Cardiac muscle cell (in vitro differentiated cells and primary cell): ENCODE results near the gene ARAF. TPM values are rescaled to one million over a fixed set of nuclear protein-coding genes. Genes with fewer than 3 reads are reported as not detected.

Experiments used
- DNase-seq, 2 donors: peaks; one replicate each; pipeline versions ENCODE4 v3.0.0 to v3.0.0-alpha.2; 2010 to 2017; ENCODE audit warnings: low read depth in 1 of 2, low spot score in 1 of 2
- H3K27ac ChIP-seq: fragments of 200-600 bp; sonication (generic); 2 replicates; pipeline ENCODE4 v1.5.1; 2016
- H3K27me3 ChIP-seq: fragments of 200-600 bp; sonication (generic); 2 replicates; pipeline ENCODE4 v1.6.0; 2016; ENCODE audit warnings: control low read depth
- H3K36me3 ChIP-seq: fragments of 200-600 bp; sonication (generic); 2 replicates; pipeline ENCODE4 v1.5.1; 2016; ENCODE audit warnings: control low read depth
- H3K4me1 ChIP-seq: fragments of 200-600 bp; sonication (generic); 2 replicates; pipeline ENCODE4 v1.8.1; 2017; ENCODE audit warnings: low read depth, mild to moderate bottlenecking, mixed run types
- H3K4me3 ChIP-seq: fragments of 200-600 bp; sonication (generic); 2 replicates; pipeline ENCODE4 v1.5.1; 2016; ENCODE audit warnings: mild to moderate bottlenecking
- H3K9me3 ChIP-seq: fragments of 200-600 bp; sonication (generic); 2 replicates; pipeline ENCODE4 v1.5.1; 2017; ENCODE audit warnings: low read depth, mild to moderate bottlenecking, control low read depth
- polyA plus RNA-seq: library from polyadenylated mRNA; unstranded; fragments of >200 nt; fragmentation: Nextera tagmentation; extraction: Ambion mirVana; gene quantifications from 2 replicates; pipeline ENCODE4 v1.2.1, GENCODE V29; 2016
- total RNA-seq: library from RNA; depleted of rRNA; stranded (reverse); fragments of >200 nt; gene quantifications from 2 replicates; pipeline ENCODE4 v1.2.3, GENCODE V29; 2016
- TF ChIP-seq, protein P1 (sequence below): IDR thresholded peaks from 2 replicates; pipeline ENCODE4 v1.5.1; 2012; ENCODE audit warnings: low read depth, mild to moderate bottlenecking, low read length

ARAF gene
- total and polyA plus RNA-seq, 2 experiments from 2014 or later: 44.1 to 87.3 TPM

DNA sequence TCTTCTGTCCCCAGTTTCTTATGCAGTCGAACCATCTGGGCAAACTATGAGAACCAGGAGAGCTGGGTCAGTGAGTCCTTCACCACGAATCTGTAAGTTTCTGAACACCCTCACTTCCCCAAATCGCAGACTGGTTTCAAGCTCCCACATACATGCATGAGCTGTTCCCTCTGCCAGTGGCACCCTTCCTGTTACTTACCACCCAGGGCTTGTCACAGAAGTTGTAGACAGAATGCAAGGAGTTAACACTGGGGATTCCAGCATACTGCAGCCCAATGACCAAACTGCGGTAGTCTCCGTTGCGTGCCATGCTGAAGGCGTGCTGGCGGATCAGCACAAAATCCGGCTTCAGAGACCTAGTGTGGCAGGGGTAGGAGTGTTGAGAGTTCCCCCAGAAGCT is 44.0 kb downstream of the ARAF start:
- no peak overlapping the region for H3K27ac ChIP-seq
- H3K27me3 ChIP-seq: no peaks in the 10 kb centered on the region
- H3K4me3 ChIP-seq: no peak overlapping the region
- TF ChIP-seq, protein P1, sequence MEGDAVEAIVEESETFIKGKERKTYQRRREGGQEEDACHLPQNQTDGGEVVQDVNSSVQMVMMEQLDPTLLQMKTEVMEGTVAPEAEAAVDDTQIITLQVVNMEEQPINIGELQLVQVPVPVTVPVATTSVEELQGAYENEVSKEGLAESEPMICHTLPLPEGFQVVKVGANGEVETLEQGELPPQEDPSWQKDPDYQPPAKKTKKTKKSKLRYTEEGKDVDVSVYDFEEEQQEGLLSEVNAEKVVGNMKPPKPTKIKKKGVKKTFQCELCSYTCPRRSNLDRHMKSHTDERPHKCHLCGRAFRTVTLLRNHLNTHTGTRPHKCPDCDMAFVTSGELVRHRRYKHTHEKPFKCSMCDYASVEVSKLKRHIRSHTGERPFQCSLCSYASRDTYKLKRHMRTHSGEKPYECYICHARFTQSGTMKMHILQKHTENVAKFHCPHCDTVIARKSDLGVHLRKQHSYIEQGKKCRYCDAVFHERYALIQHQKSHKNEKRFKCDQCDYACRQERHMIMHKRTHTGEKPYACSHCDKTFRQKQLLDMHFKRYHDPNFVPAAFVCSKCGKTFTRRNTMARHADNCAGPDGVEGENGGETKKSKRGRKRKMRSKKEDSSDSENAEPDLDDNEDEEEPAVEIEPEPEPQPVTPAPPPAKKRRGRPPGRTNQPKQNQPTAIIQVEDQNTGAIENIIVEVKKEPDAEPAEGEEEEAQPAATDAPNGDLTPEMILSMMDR: no peak
- no peaks in the 10 kb centered on the region for H3K4me1 ChIP-seq
- DNase-seq: no peak
- no peaks in the 10 kb centered on the region for H3K9me3 ChIP-seq
- no peaks in the 10 kb centered on the region for H3K36me3 ChIP-seq

DNA sequence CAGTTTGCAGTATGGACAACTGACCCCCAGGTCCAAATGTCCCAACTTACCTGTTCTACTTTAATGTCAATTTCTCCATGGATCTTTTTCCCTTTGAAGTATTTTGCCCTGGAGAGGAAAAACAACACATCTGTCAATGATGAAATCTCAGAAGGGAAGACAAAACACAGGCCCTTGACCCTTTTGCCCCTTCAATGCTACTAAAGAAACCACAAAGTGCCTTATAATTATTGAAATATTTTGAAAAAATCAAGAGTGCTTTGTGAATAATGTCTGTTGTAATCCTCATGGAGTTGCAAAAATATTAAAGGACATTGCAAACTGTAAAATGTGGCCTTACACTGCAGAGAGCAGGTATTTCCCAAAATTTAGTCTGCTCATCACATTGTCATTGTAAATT is 46.1 kb downstream of the ARAF start:
- H3K9me3 ChIP-seq: no peaks in the 10 kb centered on the region
- H3K4me1 ChIP-seq: no peaks in the 10 kb centered on the region
- H3K27ac ChIP-seq: no peak overlapping the region
- no peaks in the 10 kb centered on the region for H3K27me3 ChIP-seq
- H3K4me3 ChIP-seq: no peak overlapping the region
- TF ChIP-seq, protein P1: no peak
- peak in 1 of 2 donors; percentile 39 for DNase-seq
- H3K36me3 ChIP-seq: no peaks in the 10 kb centered on the region

DNA sequence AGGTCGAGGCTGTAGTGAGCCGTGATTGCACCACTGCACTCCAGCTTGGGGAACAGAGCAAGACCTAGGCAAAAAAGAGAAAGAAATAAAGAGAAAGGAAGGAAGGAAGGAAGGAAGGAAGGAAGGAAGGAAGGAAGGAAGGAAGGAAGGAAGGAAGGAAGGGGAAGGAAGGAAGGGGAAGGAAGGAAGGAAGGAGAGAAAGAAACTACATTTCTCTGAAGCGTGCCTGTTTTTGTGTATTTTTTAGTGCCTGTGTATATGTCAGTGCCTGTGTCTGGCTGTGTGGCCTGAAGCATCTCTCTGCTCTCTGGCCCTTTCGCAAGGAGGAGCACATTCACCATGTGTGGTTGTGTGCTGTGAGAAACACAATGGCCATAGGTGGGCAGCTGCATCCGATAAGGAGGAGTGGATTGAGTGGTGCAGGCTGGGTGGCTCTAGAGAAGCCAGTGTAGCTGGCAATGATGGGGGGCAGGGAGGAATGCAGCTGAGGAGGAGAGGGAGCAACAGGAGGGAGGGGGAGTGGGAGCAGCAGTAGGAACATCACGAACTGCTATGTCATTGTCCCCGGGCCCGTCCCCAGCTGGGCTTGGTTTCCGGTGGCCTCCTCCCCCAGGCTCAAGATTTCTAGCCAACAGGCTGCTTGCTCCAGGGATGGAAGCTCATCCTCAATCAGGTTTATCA is 47.3 kb downstream of the ARAF start:
- H3K27ac ChIP-seq: no peak overlapping the region
- TF ChIP-seq, protein P1: no peak
- no peaks in the 10 kb centered on the region for H3K9me3 ChIP-seq
- no peaks in the 10 kb centered on the region for H3K36me3 ChIP-seq
- H3K27me3 ChIP-seq: no peaks in the 10 kb centered on the region
- H3K4me3 ChIP-seq: no peak overlapping the region
- H3K4me1 ChIP-seq: no peaks in the 10 kb centered on the region
- no peak for DNase-seq

DNA sequence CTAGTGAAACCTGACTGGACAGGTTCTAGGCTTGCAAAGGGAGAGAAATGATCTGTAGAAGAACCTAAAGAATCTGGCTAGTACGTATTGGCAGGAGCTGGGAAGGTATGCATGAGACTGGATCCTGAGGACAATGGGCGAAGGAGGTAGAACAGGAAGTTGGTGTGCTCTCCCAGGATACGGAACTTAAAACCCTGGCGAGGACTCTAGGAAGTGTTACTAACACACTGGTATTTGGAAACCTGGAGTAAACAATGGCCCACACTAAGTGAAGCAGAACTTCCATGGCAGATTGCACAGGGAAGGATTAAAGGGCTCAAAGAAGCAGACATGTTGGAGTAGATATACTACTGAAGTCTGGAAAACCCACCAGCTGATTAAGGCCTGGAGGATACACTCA is 49.5 kb downstream of the ARAF start:
- no peaks in the 10 kb centered on the region for H3K27me3 ChIP-seq
- TF ChIP-seq, protein P1: no peak
- H3K36me3 ChIP-seq: no peaks in the 10 kb centered on the region
- no peak overlapping the region for H3K4me3 ChIP-seq
- DNase-seq: no peak
- no peaks in the 10 kb centered on the region for H3K4me1 ChIP-seq
- H3K9me3 ChIP-seq: no peaks in the 10 kb centered on the region
- H3K27ac ChIP-seq: no peak overlapping the region

DNA sequence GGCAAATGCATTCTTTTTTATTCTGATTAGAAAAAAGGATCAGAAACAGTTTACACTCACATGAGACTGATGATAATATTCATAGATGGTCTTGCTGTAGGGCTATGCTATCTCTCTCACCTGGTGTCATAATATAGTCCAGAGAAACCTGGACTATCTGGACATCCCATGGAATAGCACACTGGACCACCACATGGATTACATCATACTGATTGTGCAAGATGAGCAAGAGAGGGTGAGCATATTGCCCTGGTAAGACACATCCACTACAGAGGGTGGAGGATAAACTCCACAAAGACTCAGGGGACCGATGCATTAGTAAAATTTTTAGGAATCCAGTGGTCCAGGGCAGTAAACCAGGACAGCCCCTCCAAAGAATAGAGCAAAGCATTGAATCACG is 50.5 kb downstream of the ARAF start:
- no peaks in the 10 kb centered on the region for H3K4me1 ChIP-seq
- no peaks in the 10 kb centered on the region for H3K9me3 ChIP-seq
- H3K4me3 ChIP-seq: no peak overlapping the region
- TF ChIP-seq, protein P1: no peak
- H3K27me3 ChIP-seq: no peaks in the 10 kb centered on the region
- DNase-seq: no peak
- H3K36me3 ChIP-seq: no peaks in the 10 kb centered on the region
- H3K27ac ChIP-seq: no peak overlapping the region

DNA sequence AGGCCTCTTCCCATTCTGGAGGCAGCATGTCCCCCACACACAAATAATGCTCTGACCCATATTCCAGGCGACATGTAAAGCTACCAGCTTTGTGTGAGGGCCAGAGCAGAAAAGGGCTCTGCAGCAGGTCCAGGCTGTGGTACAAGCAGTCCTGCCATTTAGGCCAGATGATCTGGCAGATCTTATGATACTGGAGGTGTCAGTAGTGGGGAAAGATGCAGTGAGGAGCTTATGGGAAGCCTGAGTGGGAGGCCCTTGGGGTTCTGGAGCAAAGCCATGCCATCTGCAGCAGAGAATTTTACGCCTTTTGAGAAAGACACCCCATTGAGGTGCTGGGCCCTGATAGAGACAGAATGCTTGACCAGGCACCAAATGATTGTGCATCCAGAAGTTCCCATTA is 50.9 kb downstream of the ARAF start:
- no peak overlapping the region for H3K27ac ChIP-seq
- no peak overlapping the region for H3K4me3 ChIP-seq
- TF ChIP-seq, protein P1: no peak
- no peaks in the 10 kb centered on the region for H3K27me3 ChIP-seq
- no peaks in the 10 kb centered on the region for H3K4me1 ChIP-seq
- H3K9me3 ChIP-seq: no peaks in the 10 kb centered on the region
- no peak for DNase-seq
- no peaks in the 10 kb centered on the region for H3K36me3 ChIP-seq
